Stimulated activated CD8-positive, alpha-beta memory T cell treated with anti-CD3 and anti-CD28 coated beads, Interleukin-4, amount 100 ng/mL, for 24 hours (primary cell): ENCODE data around the gene C11orf65.

Source experiments
- DNase-seq: peaks from one replicate; pipeline ENCODE4 v3.0.0-alpha.2; 2020; ENCODE audit warnings: low read depth

The C11orf65 gene

GRCh38 chr11:108369064-108369463 lies 98.3 kb downstream of the C11orf65 start:
- no peak for DNase-seq

- DNase-seq = no peak
These were observed 99.2 kb downstream of the C11orf65 start for GRCh38 chr11:108368134-108368533.

GRCh38 chr11:108364159-108364558 lies 103.2 kb downstream of the C11orf65 start:
- DNase-seq = no peak

- no peak for DNase-seq
These were observed 115.9 kb downstream of the C11orf65 start for GRCh38 chr11:108351468-108351867.

DNA sequence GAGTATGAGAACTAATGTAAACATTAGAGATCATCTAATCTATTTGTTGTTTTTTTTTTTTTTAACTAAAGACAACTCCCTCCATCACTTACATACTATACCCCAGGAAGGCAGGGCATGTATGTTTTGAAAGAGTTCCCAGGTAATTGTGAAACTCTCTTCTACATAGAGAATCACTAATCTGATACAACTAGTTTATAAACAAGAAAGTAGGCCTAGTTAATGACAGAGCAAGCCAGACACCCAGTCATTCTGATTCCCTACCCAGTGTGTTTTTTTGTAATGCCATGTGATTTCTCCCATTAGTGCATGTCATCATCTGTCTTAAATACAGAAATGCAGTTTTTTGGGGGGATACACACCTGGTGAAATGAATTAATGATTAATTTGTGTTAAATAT lies 120.9 kb downstream of the C11orf65 start:
- no peak for DNase-seq

- no peak for DNase-seq
These were observed 121.6 kb downstream of the C11orf65 start for GRCh38 chr11:108345767-108346166.

DNA sequence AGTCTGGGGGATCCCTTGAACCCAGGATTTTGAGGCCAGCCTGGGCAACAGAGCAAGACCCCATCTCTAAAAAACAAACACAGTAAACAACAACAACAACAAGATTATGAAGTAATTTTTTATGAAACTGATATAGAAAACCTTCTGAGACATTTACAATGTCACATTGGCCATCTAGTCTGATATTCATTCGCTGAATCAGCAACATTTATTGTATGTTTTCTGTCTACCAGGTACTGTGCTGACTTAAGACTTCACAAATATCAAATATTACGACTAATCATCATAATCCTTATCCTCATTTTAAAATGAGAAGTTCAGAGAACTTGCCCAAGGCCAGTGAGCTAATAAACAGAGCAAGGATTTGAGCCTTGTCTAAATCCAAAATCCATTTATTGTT lies 123.6 kb downstream of the C11orf65 start:
- DNase-seq = no peak

DNA sequence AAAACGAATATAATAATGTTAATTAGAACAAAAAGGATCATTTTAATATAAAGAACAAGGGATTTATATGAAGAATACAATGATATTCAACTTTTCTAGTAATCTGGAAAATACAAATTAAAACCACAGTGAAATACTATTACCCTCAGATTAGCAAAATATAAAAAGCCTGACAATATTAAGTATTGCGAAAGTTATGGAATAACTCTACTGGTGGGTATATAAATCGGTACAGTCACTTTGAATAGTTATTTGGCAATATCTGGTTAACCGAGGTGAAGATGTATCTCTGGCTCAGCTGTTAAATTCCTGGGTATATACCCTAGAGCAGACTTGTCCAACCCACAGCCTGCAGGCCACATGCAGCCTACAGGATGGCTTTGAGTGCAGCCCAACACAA lies 125.7 kb downstream of the C11orf65 start:
- no peak for DNase-seq

- no peak for DNase-seq
These were observed 126.4 kb downstream of the C11orf65 start for GRCh38 chr11:108340973-108341372.

- no peak for DNase-seq
These were observed 128.6 kb downstream of the C11orf65 start for GRCh38 chr11:108338750-108339149.

DNA sequence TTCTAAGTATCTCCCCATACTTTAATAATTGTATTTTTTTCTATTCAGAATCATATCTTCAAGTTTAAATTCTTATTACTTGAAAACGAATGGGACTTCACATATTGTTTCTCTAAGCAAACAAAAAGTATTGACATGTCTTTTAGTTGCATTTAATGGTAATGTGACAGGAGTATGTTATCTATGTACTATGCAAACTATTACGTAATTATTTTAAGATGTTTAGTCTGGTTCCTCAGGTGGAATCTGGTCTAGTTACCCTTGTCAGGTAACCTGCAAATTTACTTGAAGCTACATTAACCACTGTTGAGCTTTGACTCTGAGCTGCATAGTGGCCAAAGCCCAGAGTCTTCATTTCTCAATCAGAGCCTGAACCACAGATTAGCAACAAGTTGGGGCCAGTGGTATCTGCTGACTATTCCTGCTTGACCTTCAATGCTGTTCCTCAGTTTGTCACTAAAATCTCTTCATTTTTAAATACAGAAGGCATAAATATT lies 133.9 kb downstream of the C11orf65 start:
- DNase-seq = no peak
